A673 (cell line): ENCODE measurements around the gene PAQR4. TPM values are rescaled to one million over a fixed set of nuclear protein-coding genes. Genes with fewer than 3 reads are reported as not detected.

ENCODE experiments used
- BruUV-seq: library from RNA; stranded (reverse); fragments of 400-500 nt; replicated peaks from 2 replicates; lab custom pipeline; 2021; lab: Mats Ljungman, UMichigan
- CTCF ChIA-PET: fragments of 300-600 bp; sonication (Branson Sonifier 250); formaldehyde crosslinking; loops from one replicate; lab custom pipeline; 2022; ENCODE audit warnings: antibody characterized with exemption; lab: Charles Lee
- POLR2A ChIA-PET: fragments of 300-600 bp; sonication (Branson Sonifier 250); formaldehyde crosslinking; loops from one replicate; lab custom pipeline; 2022; ENCODE audit warnings: antibody characterized with exemption; ENCODE audit not compliant: low non-redundant PET; lab: Charles Lee
- DNase-seq: peaks from one replicate; pipeline ENCODE4 v3.0.0-alpha.2; 2015; ENCODE audit warnings: low spot score
- H3K27ac ChIP-seq: fragments of 200-600 bp; sonication (generic); 2 replicates; pipeline ENCODE4 v1.5.1; 2016; ENCODE audit warnings: mixed run types, low read depth, mild to moderate bottlenecking, mixed read lengths, antibody characterized with exemption, low read length; ENCODE audit not compliant: poor library complexity, severe bottlenecking
- H3K27me3 ChIP-seq: fragments of 200-600 bp; sonication (generic); replicated peaks from 2 replicates; pipeline ENCODE4 v1.6.1; 2017; ENCODE audit warnings: mixed run types, low read depth, mild to moderate bottlenecking, mixed read lengths, antibody characterized with exemption, low read length; ENCODE audit not compliant: insufficient read depth, poor library complexity
- H3K36me3 ChIP-seq: fragments of 200-600 bp; sonication (generic); 2 replicates; pipeline ENCODE4 v1.6.1; 2016; ENCODE audit warnings: mixed run types, mild to moderate bottlenecking, mixed read lengths, antibody characterized with exemption, low read length; ENCODE audit not compliant: insufficient read depth, poor library complexity, severe bottlenecking
- H3K4me1 ChIP-seq: fragments of 200-600 bp; sonication (generic); 2 replicates; pipeline ENCODE4 v1.6.1; 2017; ENCODE audit warnings: mixed run types, mild to moderate bottlenecking, mixed read lengths, antibody characterized with exemption, low read length; ENCODE audit not compliant: insufficient read depth, poor library complexity, severe bottlenecking
- H3K4me3 ChIP-seq: fragments of 200-600 bp; sonication (generic); 2 replicates; pipeline ENCODE4 v1.5.1; 2016; ENCODE audit warnings: low read depth, mixed run types, mild to moderate bottlenecking, mixed read lengths, low read length; ENCODE audit not compliant: poor library complexity, severe bottlenecking
- H3K9me3 ChIP-seq: fragments of 200-600 bp; sonication (generic); 2 replicates; pipeline ENCODE4 v1.6.1; 2016; ENCODE audit warnings: mixed run types, low read depth, mild to moderate bottlenecking, mixed read lengths, antibody characterized with exemption, low read length; ENCODE audit not compliant: poor library complexity, severe bottlenecking
- CTCF ChIP-seq: fragments of 300-800, 200-600 bp; sonication (generic); conservative IDR thresholded peaks from 2 replicates; pipeline ENCODE4 v1.5.1; 2017; ENCODE audit warnings: low read depth, mild to moderate bottlenecking, antibody characterized with exemption, low read length, moderate library complexity, mixed read lengths
- EZH2 ChIP-seq: fragments of 200-600 bp; sonication (generic); IDR thresholded peaks from 2 replicates; pipeline ENCODE4 v1.6.1; 2017; ENCODE audit warnings: borderline replicate concordance, low read depth, mild to moderate bottlenecking, mixed read lengths, antibody characterized with exemption, low read length; ENCODE audit not compliant: poor library complexity, severe bottlenecking
- intact Hi-C: fragments of 100-400 bp; cut with micrococcal nuclease; formaldehyde crosslinking; loops from one replicate; pipeline ENCODE4 v1.10.0; 2022; ENCODE audit not compliant: unreplicated experiment
- total RNA-seq: library from RNA; stranded (reverse); gene quantifications from 2 replicates; pipeline ENCODE4 v1.2.3, GENCODE V29; 2021

PAQR4 gene
- total RNA-seq, 1 experiment from 2014 or later = 46.5 TPM

- no peaks in the 10 kb centered on the region for H3K4me1 ChIP-seq
- CTCF ChIA-PET = no interaction called here
- no peak for DNase-seq
- TF ChIP-seq CTCF (no peak), EZH2 (no peak)
- H3K36me3 ChIP-seq = no peaks in the 10 kb centered on the region
- POLR2A ChIA-PET = no interaction called here
- no TSS peak for BruUV-seq
- intact Hi-C loops = no loop called here
- no peak overlapping the region for H3K4me3 ChIP-seq
- no peaks in the 10 kb centered on the region for H3K9me3 ChIP-seq
- H3K27ac ChIP-seq = no peak overlapping the region
- no peaks in the 10 kb centered on the region for H3K27me3 ChIP-seq
Observed at GRCh38 chr16:2950773-2951172, 18.4 kb upstream of the PAQR4 start.

GRCh38 chr16:2952679-2953078 lies 16.5 kb upstream of the PAQR4 start:
- Histone ChIP-seq H3K9me3 (no peaks in the 10 kb centered on the region), H3K4me1 (no peaks in the 10 kb centered on the region), H3K27me3 (no peaks in the 10 kb centered on the region), H3K36me3 (no peaks in the 10 kb centered on the region), H3K27ac (no peak overlapping the region), H3K4me3 (no peak overlapping the region)
- BruUV-seq = no TSS peak
- no peak for DNase-seq
- TF ChIP-seq EZH2 = no peak
- no peak for TF ChIP-seq CTCF
- ChIA-PET POLR2A (no interaction called here), CTCF (interaction anchor here (0.6 kb wide), 2 partner anchors 13 to 27 kb away, joined by 3 to 4 read pairs; no protein-coding TSS in a partner anchor)
- intact Hi-C loops = no loop called here

GRCh38 chr16:2953706-2954627 lies 15.2 kb upstream of the PAQR4 start:
- no peaks in the 10 kb centered on the region for H3K36me3 ChIP-seq
- H3K27me3 ChIP-seq = no peaks in the 10 kb centered on the region
- no peak for DNase-seq

More at GRCh38 chr16:2953706-2954627, 15.2 kb upstream of the PAQR4 start:
- Histone ChIP-seq H3K4me3 (no peak overlapping the region), H3K27ac (no peak overlapping the region), H3K4me1 (no peaks in the 10 kb centered on the region), H3K9me3 (no peaks in the 10 kb centered on the region)
- no TSS peak for BruUV-seq
- intact Hi-C loops = no loop called here
- CTCF ChIA-PET = no interaction called here
- POLR2A ChIA-PET = no interaction called here
- TF ChIP-seq EZH2 = no peak
- TF ChIP-seq CTCF = no peak
